HEK293T (cell line): ENCODE results near the gene ALDH16A1.

Experiments
- CTCF ChIA-PET: fragments of 350-600 bp; formaldehyde crosslinking; extraction: SDS; loops from one replicate; lab custom pipeline; 2021; ENCODE audit warnings: antibody characterized with exemption, inconsistent platforms; lab: Yijun Ruan, JAX
- POLR2A ChIA-PET: fragments of 350-600 bp; formaldehyde crosslinking; extraction: SDS; loops from one replicate; lab custom pipeline; 2020; ENCODE audit warnings: antibody characterized with exemption, inconsistent platforms; lab: Yijun Ruan, JAX
- DNase-seq: peaks from one replicate; pipeline ENCODE4 v3.0.0; 2012; ENCODE audit warnings: mixed read lengths; ENCODE audit errors: extremely low spot score
- ARNT ChIP-seq: fragments of 450-650 bp; IDR thresholded peaks from 2 replicates; pipeline ENCODE4 v1.6.1; 2017; ENCODE audit warnings: mild to moderate bottlenecking
- BHLHE40 ChIP-seq: fragments of 450-650 bp; IDR thresholded peaks from 2 replicates; pipeline ENCODE4 v1.6.1; 2016; ENCODE audit warnings: mild to moderate bottlenecking, moderate library complexity, borderline replicate concordance
- CTBP1 ChIP-seq: fragments of 450-650 bp; IDR thresholded peaks from 2 replicates; pipeline ENCODE4 v1.6.1; 2016; ENCODE audit warnings: borderline replicate concordance
- ELF4 ChIP-seq: fragments of 450-650 bp; IDR thresholded peaks from 2 replicates; pipeline ENCODE4 v1.6.1; 2017; ENCODE audit warnings: antibody characterized with exemption
- FOXA1 ChIP-seq: fragments of 450-650 bp; IDR thresholded peaks from 2 replicates; pipeline ENCODE4 v1.6.1; 2016; ENCODE audit warnings: mild to moderate bottlenecking
- FOXK2 ChIP-seq: fragments of 450-650 bp; IDR thresholded peaks from 2 replicates; pipeline ENCODE4 v1.6.1; 2016; ENCODE audit warnings: mild to moderate bottlenecking
- FOXM1 ChIP-seq: fragments of 450-650 bp; IDR thresholded peaks from 2 replicates; pipeline ENCODE4 v1.6.1; 2017; ENCODE audit warnings: mild to moderate bottlenecking, borderline replicate concordance
- HDGF ChIP-seq: fragments of 450-650 bp; IDR thresholded peaks from 2 replicates; pipeline ENCODE4 v1.6.1; 2017; ENCODE audit warnings: antibody characterized with exemption, borderline replicate concordance
- L3MBTL2 ChIP-seq: fragments of 450-650 bp; conservative IDR thresholded peaks from 2 replicates; pipeline ENCODE4 v1.6.1; 2016; ENCODE audit warnings: mild to moderate bottlenecking
- LEF1 ChIP-seq: fragments of 450-650 bp; IDR thresholded peaks from 2 replicates; pipeline ENCODE4 v1.6.1; 2017; ENCODE audit warnings: mild to moderate bottlenecking, borderline replicate concordance
- NFRKB ChIP-seq: fragments of 450-650 bp; IDR thresholded peaks from 2 replicates; pipeline ENCODE4 v1.6.1; 2016; ENCODE audit warnings: mild to moderate bottlenecking, moderate library complexity
- PKNOX1 ChIP-seq: fragments of 450-650 bp; IDR thresholded peaks from 2 replicates; pipeline ENCODE4 v1.6.1; 2016
- SP1 ChIP-seq: fragments of 450-650 bp; IDR thresholded peaks from 2 replicates; pipeline ENCODE4 v1.6.1; 2017
- SUZ12 ChIP-seq: fragments of 450-650 bp; IDR thresholded peaks from 2 replicates; pipeline ENCODE4 v1.6.1; 2016; ENCODE audit warnings: mild to moderate bottlenecking
- TARDBP ChIP-seq: fragments of 450-650 bp; IDR thresholded peaks from 2 replicates; pipeline ENCODE4 v1.6.1; 2016
- ZNF384 ChIP-seq: fragments of 450-650 bp; IDR thresholded peaks from 2 replicates; pipeline ENCODE4 v1.6.1; 2016

Gene ALDH16A1

GRCh38 chr19:49433240-49433901, 19.7 kb upstream of the ALDH16A1 start:
- no peak for TF ChIP-seq L3MBTL2
- no peak for TF ChIP-seq LEF1
- TF ChIP-seq SP1 = no peak
- TF ChIP-seq SUZ12 = no peak
- no peak for TF ChIP-seq TARDBP
- TF ChIP-seq HDGF = no peak
- CTCF ChIA-PET = no interaction called here
- POLR2A ChIA-PET = no interaction called here
- DNase-seq = no peak

- no peak for DNase-seq
- ChIA-PET CTCF (interaction anchor here (1.1 to 1.8 kb wide), 2 partner anchors 9 to 13 kb away, joined by 3 to 4 read pairs; no protein-coding TSS in a partner anchor), POLR2A (interaction anchor here (1.6 kb wide), 1 partner anchor 31 kb away, joined by 4 read pairs; no protein-coding TSS in a partner anchor)
- TF ChIP-seq CTBP1 (no peak), LEF1 (no peak), SUZ12 (no peak), PKNOX1 (peak; percentile 90), SP1 (no peak), FOXK2 (no peak)
These were observed 18.0 kb upstream of the ALDH16A1 start for GRCh38 chr19:49434907-49435583.

- TF ChIP-seq PKNOX1 (no peak), BHLHE40 (no peak)
- POLR2A ChIA-PET = interaction anchor here (1.4 to 1.6 kb wide), 2 partner anchors 18 to 32 kb away, joined by 4 to 5 read pairs; partner anchors contain the start of gene ALDH16A1
- DNase-seq = no peak
- CTCF ChIA-PET = interaction anchor here (1.1 to 1.8 kb wide), 2 partner anchors 9 to 14 kb away, joined by 3 to 4 read pairs; no protein-coding TSS in a partner anchor
These were observed 17.4 kb upstream of the ALDH16A1 start for GRCh38 chr19:49435670-49436069.

- ChIA-PET CTCF (interaction anchor here (1.1 to 1.8 kb wide), 2 partner anchors 10 to 15 kb away, joined by 3 to 4 read pairs; no protein-coding TSS in a partner anchor), POLR2A (interaction anchor here (1.4 to 1.6 kb wide), 2 partner anchors 17 to 33 kb away, joined by 4 to 5 read pairs; partner anchors contain the start of gene ALDH16A1)
- no peak for TF ChIP-seq ZNF384
- DNase-seq = no peak
These were observed 16.5 kb upstream of the ALDH16A1 start for GRCh38 chr19:49436381-49437017.

- TF ChIP-seq TARDBP = no peak
- CTCF ChIA-PET = no interaction called here
- POLR2A ChIA-PET = interaction anchor here (1.4 kb wide), 1 partner anchor 16 kb away, joined by 5 read pairs; the partner anchor contains the start of gene ALDH16A1
- DNase-seq = no peak
These were observed 15.8 kb upstream of the ALDH16A1 start for GRCh38 chr19:49437231-49437630.

GRCh38 chr19:49438261-49438660, 14.8 kb upstream of the ALDH16A1 start:
- ChIA-PET POLR2A (interaction anchor here (1.4 kb wide), 1 partner anchor 14 kb away, joined by 3 read pairs; the partner anchor contains the start of gene PIH1D1), CTCF (no interaction called here)
- TF ChIP-seq FOXM1 (no peak), ZNF384 (no peak), CTBP1 (no peak), ARNT (no peak), NFRKB (no peak), FOXK2 (no peak), HDGF (no peak), FOXA1 (no peak), PKNOX1 (no peak), SP1 (no peak), TARDBP (no peak), ELF4 (no peak), BHLHE40 (no peak), SUZ12 (no peak), L3MBTL2 (no peak), LEF1 (no peak)
- DNase-seq = no peak
